Measurements from ENCODE around the gene TAF11L6. TPM values are rescaled to one million over a fixed set of nuclear protein-coding genes. Genes with fewer than 3 reads are reported as not detected.
"Not testable (repeated sequence)": the region's sequence is repeated elsewhere in the genome, so short reads cannot be mapped to it uniquely, and the experiment has no call there.

TAF11L6 gene
- not detected for total RNA-seq

- intact Hi-C loops (cut with DNase I; ENCODE audit: low total_unique reads); H3K4me3 ChIP-seq (ENCODE audit: low read depth, poor library complexity, severe bottlenecking); DNase-seq (ENCODE audit: low spot score in 2 of 2): not testable (repeated sequence)
- no CpG with 5 or more reads among the region's 15 CpGs for WGBS, 2 donors
These were observed at the start of gene TAF11L6 for GRCh38 chr5:17528369-17528768. Gene TAF11L6 (plus strand): TSS chr5:17528669.

- DNase-seq (ENCODE audit: low spot score in 2 of 2) = no peak
- intact Hi-C loops (cut with DNase I; ENCODE audit: low total_unique reads) = no loop called here
- H3K4me3 ChIP-seq (ENCODE audit: low read depth, poor library complexity, severe bottlenecking) = no peak overlapping the region
- TF ChIP-seq POLR2A (IDR thresholded peaks at IDR 0.05) = no peak
- TF ChIP-seq, protein P1, sequence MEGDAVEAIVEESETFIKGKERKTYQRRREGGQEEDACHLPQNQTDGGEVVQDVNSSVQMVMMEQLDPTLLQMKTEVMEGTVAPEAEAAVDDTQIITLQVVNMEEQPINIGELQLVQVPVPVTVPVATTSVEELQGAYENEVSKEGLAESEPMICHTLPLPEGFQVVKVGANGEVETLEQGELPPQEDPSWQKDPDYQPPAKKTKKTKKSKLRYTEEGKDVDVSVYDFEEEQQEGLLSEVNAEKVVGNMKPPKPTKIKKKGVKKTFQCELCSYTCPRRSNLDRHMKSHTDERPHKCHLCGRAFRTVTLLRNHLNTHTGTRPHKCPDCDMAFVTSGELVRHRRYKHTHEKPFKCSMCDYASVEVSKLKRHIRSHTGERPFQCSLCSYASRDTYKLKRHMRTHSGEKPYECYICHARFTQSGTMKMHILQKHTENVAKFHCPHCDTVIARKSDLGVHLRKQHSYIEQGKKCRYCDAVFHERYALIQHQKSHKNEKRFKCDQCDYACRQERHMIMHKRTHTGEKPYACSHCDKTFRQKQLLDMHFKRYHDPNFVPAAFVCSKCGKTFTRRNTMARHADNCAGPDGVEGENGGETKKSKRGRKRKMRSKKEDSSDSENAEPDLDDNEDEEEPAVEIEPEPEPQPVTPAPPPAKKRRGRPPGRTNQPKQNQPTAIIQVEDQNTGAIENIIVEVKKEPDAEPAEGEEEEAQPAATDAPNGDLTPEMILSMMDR (IDR thresholded peaks at IDR 0.05) = no peak
- WGBS, 2 donors = 83 to 89% methylated on average over 4 of the region's 4 CpGs
These were observed 47.1 kb upstream of the TAF11L6 start for GRCh38 chr5:17481378-17481777.

DNA sequence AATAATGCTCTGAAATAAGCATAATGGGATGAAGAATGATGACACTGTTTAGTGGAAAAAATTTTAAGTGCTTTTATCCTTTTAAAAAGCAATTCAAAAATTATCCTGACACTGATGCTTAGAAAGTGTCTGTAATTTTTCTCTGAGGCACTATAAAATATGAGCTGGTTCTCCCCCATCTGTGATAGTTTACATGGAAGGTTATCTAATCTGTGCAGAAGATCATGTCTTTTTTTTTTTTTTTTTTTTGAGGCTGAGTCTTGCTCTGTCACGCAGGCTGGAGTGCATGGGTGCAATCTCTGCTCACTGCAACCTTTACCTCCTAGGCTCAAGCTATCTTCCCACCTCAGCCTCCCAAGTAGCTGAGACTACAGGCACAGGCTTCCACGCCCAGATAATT, 45.7 kb upstream of the TAF11L6 start:
- TF ChIP-seq POLR2A (IDR thresholded peaks at IDR 0.05) = no peak
- TF ChIP-seq, protein P1 (IDR thresholded peaks at IDR 0.05) = no peak
- intact Hi-C loops (cut with DNase I; ENCODE audit: low total_unique reads) = no loop called here
- 74 to 76% methylated on average over 2 of the region's 2 CpGs for WGBS, 2 donors
- no peak overlapping the region for H3K4me3 ChIP-seq (ENCODE audit: low read depth, poor library complexity, severe bottlenecking)
- no peak for DNase-seq (ENCODE audit: low spot score in 2 of 2)

GRCh38 chr5:17486464-17487173, 41.9 kb upstream of the TAF11L6 start:
- WGBS, 2 donors = 90 to 91% methylated on average over 10 of the region's 10 CpGs
- DNase-seq (ENCODE audit: low spot score in 2 of 2); intact Hi-C loops (cut with DNase I; ENCODE audit: low total_unique reads); H3K4me3 ChIP-seq (ENCODE audit: low read depth, poor library complexity, severe bottlenecking): not testable (repeated sequence)

DNA sequence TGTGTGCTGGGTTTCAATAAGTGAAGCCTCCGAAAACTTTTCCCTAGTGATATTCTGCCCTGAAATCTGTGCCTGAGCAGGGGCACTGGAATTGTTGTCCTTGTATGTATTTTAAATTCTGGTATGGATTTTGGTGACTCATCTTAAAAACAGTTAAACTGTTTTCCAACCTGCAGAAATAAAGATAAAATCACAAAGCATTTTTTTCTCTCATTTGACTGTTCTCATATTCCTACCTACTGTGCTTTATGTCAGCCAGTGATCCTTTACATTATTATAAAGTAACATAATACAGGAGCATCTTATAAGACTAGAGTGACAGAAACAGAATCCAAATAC, 41.3 kb upstream of the TAF11L6 start:
- TF ChIP-seq POLR2A (IDR thresholded peaks at IDR 0.05) = no peak
- TF ChIP-seq, protein P1 (IDR thresholded peaks at IDR 0.05) = no peak
- intact Hi-C loops (cut with DNase I; ENCODE audit: low total_unique reads) = no loop called here
- WGBS, 2 donors = 93 to 96% methylated on average over 1 of the region's 1 CpG
- H3K4me3 ChIP-seq (ENCODE audit: low read depth, poor library complexity, severe bottlenecking) = no peak overlapping the region
- DNase-seq (ENCODE audit: low spot score in 2 of 2) = no peak

- intact Hi-C loops (cut with DNase I; ENCODE audit: low total_unique reads); H3K4me3 ChIP-seq (ENCODE audit: low read depth, poor library complexity, severe bottlenecking); DNase-seq (ENCODE audit: low spot score in 2 of 2): not testable (repeated sequence)
- 97 to 98% methylated on average over 22 to 23 of the region's 23 CpGs for WGBS, 2 donors
These were observed 37.2 kb upstream of the TAF11L6 start for GRCh38 chr5:17491257-17491656.

DNA sequence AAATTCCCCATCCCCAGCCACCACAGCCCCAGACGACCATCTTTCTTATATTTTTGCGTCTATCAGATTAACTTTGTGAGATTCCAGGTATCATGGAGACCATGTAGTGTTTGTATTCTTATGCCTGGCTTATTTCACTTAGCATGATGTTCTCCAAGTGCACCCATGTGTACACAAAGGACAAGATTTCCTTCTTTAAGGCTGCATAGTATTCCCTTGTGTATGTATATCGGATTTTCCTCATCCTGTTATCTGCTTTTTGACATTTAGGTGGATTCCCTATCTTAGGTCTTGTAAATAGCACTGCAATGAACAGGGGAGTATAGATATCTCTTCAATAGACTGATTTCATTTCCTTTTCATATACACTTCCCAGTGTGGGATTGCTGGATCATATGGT, 35.7 kb upstream of the TAF11L6 start:
- no peak for TF ChIP-seq POLR2A (IDR thresholded peaks at IDR 0.05)
- TF ChIP-seq, protein P1 (IDR thresholded peaks at IDR 0.05) = no peak
- no peak for DNase-seq (ENCODE audit: low spot score in 2 of 2)
- intact Hi-C loops (cut with DNase I; ENCODE audit: low total_unique reads) = no loop called here
- no peak overlapping the region for H3K4me3 ChIP-seq (ENCODE audit: low read depth, poor library complexity, severe bottlenecking)
- WGBS, 2 donors = 88 to 93% methylated on average over 3 of the region's 3 CpGs

All from lower leg skin (tissue), 4 donors.